GM10847 (cell line): ENCODE data around the gene RTP5.

Experiments used
- POLR2A ChIP-seq: IDR thresholded peaks from 2 replicates; pipeline ENCODE4 v1.6.1; 2011; ENCODE audit not compliant: insufficient read length; ENCODE audit errors: extremely low read depth

The RTP5 gene

GRCh38 chr2:241869087-241869961 lies at the start of gene RTP5:
Gene RTP5 (plus strand): TSS chr2:241869729. CDS start chr2:241869757, 28 bp downstream.
- no peak for TF ChIP-seq POLR2A

GRCh38 chr2:241820625-241821384 lies 48.7 kb upstream of the RTP5 start:
- no peak for TF ChIP-seq POLR2A

GRCh38 chr2:241821460-241822263 lies 47.9 kb upstream of the RTP5 start:
- no peak for TF ChIP-seq POLR2A

GRCh38 chr2:241822264-241822623 lies 47.3 kb upstream of the RTP5 start:
- no peak for TF ChIP-seq POLR2A

- no peak for TF ChIP-seq POLR2A
These were observed 42.1 kb upstream of the RTP5 start for GRCh38 chr2:241827394-241827793.

GRCh38 chr2:241833101-241833663 lies 36.3 kb upstream of the RTP5 start:
- TF ChIP-seq POLR2A = no peak

- no peak for TF ChIP-seq POLR2A
These were observed 34.9 kb upstream of the RTP5 start for GRCh38 chr2:241834527-241835210.

GRCh38 chr2:241835611-241836010 lies 33.9 kb upstream of the RTP5 start:
- no peak for TF ChIP-seq POLR2A

- TF ChIP-seq POLR2A = no peak
These were observed 33.2 kb upstream of the RTP5 start for GRCh38 chr2:241836292-241836691.

- no peak for TF ChIP-seq POLR2A
These were observed 32.1 kb upstream of the RTP5 start for GRCh38 chr2:241837197-241837965.

- no peak for TF ChIP-seq POLR2A
These were observed 28.1 kb upstream of the RTP5 start for GRCh38 chr2:241841181-241842066.

- TF ChIP-seq POLR2A = no peak
These were observed 27.5 kb upstream of the RTP5 start for GRCh38 chr2:241842067-241842415.

GRCh38 chr2:241842620-241843211 lies 26.8 kb upstream of the RTP5 start:
- TF ChIP-seq POLR2A = no peak
